HG03558 (cell line): ENCODE results near the gene PIWIL4.
"Not testable (repeated sequence)": the region's sequence is repeated elsewhere in the genome, so short reads cannot be mapped to it uniquely, and the experiment has no call there.

Source experiments
- ATAC-seq: cut with Tn5 transposase; IDR thresholded peaks from one replicate; pipeline ENCODE4 v1.9.1; 2021; ENCODE audit warnings: moderate number of reproducible peaks; ENCODE audit not compliant: unreplicated experiment; ENCODE audit errors: extremely low read depth

PIWIL4 gene

DNA sequence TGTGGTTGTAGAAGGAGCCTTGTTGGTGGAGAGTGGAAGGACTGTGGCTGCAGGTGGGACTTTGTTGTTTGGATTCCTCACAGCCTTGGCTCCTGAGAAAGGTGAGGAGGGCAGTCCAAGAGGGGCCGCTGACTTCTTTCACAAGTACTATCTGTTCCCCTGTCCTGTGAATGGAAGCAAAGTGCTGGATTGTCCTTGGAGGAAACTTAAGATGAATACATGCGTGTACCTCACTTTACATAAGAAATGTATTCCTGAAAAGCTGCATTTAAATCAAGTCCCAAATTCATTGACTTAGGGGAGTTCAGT, 21.1 kb upstream of the PIWIL4 start:
- no peak for ATAC-seq

DNA sequence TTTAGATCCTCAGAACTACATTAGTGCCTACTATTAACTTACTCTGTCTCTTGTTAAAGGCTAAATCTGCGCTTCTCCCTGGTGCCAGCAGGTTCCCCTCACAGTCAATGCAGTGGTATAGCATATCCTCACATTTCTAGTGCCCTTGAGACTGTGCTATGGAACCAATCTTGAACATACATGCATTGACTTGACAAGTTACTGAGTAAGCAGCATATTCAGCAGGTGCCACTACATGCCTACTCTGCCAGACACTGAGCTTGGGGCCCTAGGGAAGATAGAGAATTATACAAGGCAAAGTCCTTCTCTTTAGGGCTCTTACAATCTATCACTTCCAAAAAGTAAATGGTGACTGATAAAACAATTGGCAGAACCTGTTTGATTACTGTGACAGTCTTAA, 20.3 kb upstream of the PIWIL4 start:
- ATAC-seq, result no peak

- no peak for ATAC-seq
Observed at GRCh38 chr11:94549146-94549545, 18.0 kb upstream of the PIWIL4 start.

- no peak for ATAC-seq
Observed at GRCh38 chr11:94550513-94550912, 16.7 kb upstream of the PIWIL4 start.

DNA sequence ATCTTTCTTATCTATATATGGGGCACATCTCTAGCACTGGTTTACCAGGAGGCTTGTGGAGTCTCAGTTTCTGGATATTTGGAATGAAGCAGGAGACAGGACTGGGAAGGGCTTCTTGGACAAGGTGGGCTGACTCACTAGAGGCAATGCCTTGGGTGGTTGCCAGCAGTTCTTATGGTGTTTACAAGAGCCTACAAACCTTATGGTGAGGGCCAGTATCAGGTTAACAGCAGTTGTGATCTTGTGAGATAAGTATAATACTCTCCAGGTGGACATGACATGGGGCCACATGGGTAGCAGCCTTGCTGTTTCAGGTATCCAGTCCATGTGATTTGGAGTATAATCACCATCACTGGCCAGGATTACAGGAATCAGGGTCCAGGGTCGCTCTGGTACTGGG, 13.2 kb upstream of the PIWIL4 start:
- no peak for ATAC-seq

DNA sequence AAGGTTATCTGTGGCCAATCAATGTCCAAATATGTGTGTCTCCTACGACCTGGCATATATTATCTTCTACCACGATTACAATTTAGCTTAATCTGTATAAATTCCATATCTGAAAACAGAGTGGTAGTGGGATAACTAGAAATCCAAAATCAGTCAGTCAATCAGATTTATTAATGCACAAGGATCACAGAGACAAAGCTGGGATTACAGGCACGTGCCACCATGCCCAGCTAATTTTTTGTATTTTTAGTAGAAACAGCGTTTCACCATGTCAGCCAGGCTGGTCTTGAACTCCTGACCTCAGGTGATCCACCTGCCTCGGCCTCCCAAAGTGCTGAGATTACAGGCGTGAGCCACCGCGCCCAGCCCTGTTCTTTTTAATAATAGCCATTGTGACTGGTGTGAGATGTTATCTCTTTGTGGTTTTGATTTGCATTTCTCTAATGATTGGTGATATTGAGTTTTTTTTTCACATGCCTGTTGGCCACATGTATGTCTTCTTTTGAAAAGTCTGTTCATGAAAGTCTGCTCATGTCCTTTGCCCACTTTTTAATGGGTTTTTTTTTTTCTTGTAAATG, 11.3 kb upstream of the PIWIL4 start:
- ATAC-seq, result not testable (repeated sequence)

DNA sequence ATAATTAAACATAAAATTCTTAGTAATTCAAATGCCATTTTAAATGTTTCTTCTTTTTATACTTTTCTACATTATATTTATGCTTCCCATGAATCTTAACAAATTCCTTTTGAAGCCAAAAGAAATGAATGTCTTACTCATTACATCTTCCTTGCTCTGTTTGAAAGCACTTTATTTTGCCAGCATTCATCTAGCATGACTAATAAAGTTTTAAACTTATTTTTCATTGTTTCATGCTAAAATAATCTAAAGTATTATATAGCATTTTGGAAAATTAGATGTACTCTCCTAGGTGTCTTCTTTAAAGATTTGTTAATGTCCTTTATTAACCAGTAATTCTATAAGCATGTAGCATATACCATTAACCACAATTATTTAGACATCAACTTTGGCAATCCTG, 9.7 kb upstream of the PIWIL4 start:
- ATAC-seq, result no peak

DNA sequence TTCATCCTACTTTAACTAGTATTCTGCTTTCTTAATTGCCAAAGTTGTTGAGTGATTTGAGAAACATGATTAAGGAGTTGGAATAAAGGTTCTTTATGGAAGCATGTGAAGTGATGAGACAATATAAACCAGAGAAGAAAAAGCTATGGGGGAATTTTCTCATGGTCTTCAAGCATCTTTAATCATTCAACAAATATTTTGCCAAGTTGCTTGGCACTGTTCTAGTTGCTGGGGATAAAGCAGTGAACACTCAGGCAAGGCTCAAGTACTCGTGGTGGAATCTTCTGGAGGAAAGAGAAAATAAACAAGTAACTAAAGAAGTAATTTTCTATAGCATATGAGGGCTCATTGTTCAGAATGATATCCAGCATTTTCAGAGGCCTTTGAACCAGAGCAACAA, 9.2 kb upstream of the PIWIL4 start:
- no peak for ATAC-seq

DNA sequence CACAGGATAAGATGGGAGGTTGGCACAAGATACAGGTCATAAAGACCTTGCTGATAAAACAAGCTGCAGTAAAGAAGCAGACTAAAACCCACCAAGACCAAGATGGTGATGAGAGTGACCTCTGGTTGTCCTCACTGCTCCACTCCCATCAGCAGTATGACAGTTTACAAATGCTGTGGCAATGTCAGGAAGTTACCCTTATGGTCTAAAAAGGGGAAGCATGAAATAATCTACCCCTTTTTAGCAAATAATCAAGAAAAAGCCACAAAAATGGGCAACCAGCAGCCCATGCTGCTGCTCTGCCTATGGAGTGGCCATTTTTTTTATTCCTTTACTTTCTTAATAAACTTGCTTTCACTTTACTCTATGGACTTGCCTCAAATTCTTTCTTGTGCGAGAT, 8.7 kb upstream of the PIWIL4 start:
- ATAC-seq, result no peak

- no peak for ATAC-seq
Observed at GRCh38 chr11:94558932-94559331, 8.2 kb upstream of the PIWIL4 start.

GRCh38 chr11:94559361-94559760, 7.8 kb upstream of the PIWIL4 start:
- no peak for ATAC-seq

- ATAC-seq, result no peak
Observed at GRCh38 chr11:94560834-94561233, 6.3 kb upstream of the PIWIL4 start.

DNA sequence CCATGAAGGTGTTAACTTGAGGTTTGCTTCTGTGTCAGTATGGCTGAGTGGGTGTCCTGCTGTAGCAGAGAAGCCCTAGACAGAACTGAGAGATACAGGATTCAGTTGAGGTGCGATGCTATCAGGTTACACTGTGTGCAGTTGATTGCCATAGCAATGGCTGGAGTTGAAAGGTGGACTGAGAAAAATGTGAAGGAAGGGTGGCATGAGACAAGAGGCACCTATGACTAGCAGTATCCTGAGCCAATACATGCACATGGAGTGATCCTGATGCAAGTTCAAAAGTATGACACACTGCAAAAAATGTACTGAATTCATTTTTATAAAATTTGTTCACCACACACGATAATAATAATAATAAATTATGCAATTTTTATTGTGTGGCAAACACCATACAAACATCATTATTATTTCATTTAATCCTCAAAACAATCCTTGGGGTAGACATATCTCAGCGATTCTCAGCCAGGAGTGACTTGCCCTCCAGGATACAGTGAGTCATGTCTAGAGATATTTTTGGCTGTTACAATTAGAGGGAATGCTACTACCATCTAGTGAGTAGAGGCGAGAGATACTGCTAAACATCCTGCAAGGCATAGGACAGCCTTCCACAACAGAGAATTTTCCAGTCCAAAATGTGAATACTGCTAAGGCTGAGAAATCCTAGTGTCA, 3.9 kb upstream of the PIWIL4 start:
- ATAC-seq, result no peak

- ATAC-seq, result no peak
Observed at GRCh38 chr11:94563848-94564467, 3.2 kb upstream of the PIWIL4 start.

DNA sequence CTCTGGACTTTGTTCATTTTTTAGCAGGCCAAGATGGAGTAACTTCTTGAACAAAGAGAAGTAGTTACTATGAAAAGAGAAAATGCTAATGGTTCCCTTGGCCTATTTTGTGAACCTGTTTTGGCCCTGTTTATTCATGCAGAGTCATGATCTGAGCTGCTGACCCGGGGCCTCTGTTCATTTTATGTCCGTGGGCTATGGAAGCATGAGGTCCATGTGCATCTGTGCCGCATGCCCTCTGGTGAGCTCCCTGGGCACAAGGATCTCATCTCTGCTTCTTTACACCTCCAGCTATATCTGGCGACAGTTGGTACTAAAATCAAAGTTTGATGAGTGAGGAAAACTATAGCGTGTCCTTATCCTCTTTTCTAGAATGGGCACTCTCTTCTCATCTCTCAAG, 1.0 kb downstream of the PIWIL4 start:
- ATAC-seq, result no peak

DNA sequence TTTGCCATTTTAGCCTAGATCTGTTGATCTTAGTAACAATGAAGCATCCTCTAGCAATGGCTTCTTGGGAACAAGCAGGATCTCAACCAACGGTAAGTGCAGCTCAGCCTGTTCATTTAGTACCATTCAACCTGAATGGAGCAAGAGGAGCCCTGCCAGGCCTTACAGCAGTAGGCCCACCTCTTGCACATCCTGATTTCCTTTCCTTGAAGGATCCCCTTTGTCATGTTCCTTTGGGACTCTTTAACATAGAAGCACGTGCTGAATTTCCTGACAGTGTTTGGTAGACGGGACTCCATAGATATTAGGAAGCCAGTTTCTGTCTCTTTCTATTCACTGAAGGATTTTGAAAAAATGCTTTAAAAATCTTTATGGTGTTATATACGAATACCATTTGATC, 1.5 kb downstream of the PIWIL4 start:
- no peak for ATAC-seq

DNA sequence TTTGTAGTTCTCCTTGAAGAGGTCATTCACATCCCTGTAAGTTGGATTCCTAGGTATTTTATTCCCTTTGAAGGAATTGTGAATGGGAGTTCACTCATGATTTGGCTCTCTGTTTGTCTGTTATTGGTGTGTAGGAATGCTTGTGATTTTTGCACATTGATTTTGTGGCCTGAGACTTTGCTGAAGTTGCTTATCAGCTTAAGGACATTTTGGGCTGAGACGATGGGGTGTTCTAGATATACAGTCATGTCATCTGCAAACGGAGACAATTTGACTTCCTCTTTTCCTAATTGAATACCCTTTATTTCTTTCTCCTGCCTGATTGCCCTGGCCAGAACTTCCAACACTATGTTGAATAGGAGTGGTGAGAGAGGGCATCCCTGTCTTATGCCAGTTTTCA, 5.8 kb downstream of the PIWIL4 start:
- not testable (repeated sequence) for ATAC-seq

- no peak for ATAC-seq
Observed at GRCh38 chr11:94574193-94574961, 7.2 kb downstream of the PIWIL4 start.

DNA sequence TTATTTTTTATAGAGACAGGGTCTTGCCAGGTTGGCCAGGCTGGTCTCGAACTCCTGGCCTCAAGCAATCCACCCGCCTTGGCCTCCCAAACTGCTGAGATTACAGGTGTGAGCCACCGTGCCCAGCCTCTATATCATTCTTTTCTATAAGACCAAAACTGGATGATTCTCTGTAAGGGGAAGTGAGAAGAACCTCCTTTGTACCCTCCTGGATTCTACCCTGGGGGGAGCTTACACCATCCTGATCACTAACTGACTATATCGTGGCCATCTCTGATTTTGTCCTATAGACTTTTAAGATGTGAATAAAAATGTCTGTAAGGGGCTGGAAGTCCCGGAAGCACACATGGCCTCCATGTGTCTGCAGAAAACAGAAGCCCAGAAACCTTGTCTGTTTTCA, 9.1 kb downstream of the PIWIL4 start:
- no peak for ATAC-seq

DNA sequence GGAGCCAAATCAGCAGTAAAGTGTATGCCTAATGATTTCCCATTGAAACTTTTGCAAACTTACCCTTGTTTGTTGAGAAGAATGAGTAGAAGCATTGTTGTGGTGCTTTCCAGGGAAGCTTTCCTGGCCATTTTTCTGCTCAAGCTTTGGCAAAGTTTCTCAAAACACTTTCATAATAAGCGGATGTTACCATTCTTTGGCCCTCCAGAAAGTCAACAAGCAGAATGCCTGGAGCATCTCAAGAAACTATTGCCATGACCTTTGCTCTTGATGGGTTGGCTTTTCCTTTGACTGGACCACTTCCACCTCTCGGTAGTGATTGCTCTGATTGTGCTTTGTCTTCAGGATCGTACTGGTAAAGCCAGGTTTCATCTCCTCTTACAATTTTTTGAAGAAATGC, 10.7 kb downstream of the PIWIL4 start:
- ATAC-seq, result no peak

DNA sequence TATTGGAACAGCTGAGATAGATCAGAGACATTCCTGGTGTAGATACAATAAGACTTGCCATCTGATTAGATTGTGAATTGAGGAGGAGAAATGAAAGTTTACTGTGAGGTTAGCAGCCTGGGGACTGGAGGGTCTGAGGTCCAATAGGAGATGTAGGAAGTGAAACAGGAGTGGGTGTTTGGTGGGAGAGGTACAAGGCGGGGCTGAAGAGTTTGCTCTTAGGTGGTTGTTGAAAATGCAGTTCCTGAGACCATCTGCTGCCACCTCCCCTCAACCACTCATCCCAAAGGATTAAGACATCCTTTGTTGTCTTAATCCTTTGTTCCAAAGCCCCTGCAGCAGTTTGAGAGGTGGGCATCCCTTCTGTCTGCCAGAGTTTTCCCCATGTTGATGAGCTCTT, 14.8 kb downstream of the PIWIL4 start:
- ATAC-seq, result no peak
